BJ (cell line): ENCODE measurements around the gene ZBTB46. TPM values are rescaled to one million over a fixed set of nuclear protein-coding genes. Genes with fewer than 3 reads are reported as not detected.
A peak's percentile ranks its signal among the peaks of the same experiment; 100 is the strongest.
"Not testable (repeated sequence)": the region's sequence is repeated elsewhere in the genome, so short reads cannot be mapped to it uniquely, and the experiment has no call there.

ENCODE experiments used
- CTCF ChIA-PET: fragments of 350-600 bp; formaldehyde crosslinking; extraction: SDS; loops from one replicate; lab custom pipeline; 2021; ENCODE audit warnings: antibody characterized with exemption, inconsistent platforms; lab: Yijun Ruan, JAX
- POLR2A ChIA-PET: fragments of 300-600 bp; sonication (Branson Sonifier 250); formaldehyde crosslinking; extraction: SDS; loops from one replicate; lab custom pipeline; 2021; ENCODE audit warnings: antibody characterized with exemption; lab: Charles Lee
- DNase-seq: peaks from one replicate; pipeline ENCODE4 v3.0.0-alpha.2; 2011; ENCODE audit warnings: low read depth
- H3K27me3 ChIP-seq: 2 replicates; pipeline ENCODE4 v1.6.0; 2011; ENCODE audit warnings: low read length; ENCODE audit not compliant: control insufficient read depth, insufficient read depth
- H3K36me3 ChIP-seq: 2 replicates; pipeline ENCODE4 v1.5.1; 2011; ENCODE audit warnings: low read length; ENCODE audit not compliant: control insufficient read depth, insufficient read depth
- H3K4me3 ChIP-seq: 2 replicates; pipeline ENCODE4 v1.5.1; 2011; ENCODE audit warnings: low read depth, mild to moderate bottlenecking, control low read depth, low read length
- CTCF ChIP-seq: IDR thresholded peaks from 2 replicates; pipeline ENCODE4 v1.5.1; 2011; ENCODE audit warnings: low read depth, mild to moderate bottlenecking, control low read depth, inconsistent platforms, low read length, moderate library complexity; ENCODE audit not compliant: insufficient read depth
- polyA plus RNA-seq: library from polyadenylated mRNA; depleted of rRNA; stranded (reverse); fragments of >200 nt; gene quantifications from 2 replicates; pipeline ENCODE4 v1.2.3, GENCODE V29; 2011

ZBTB46 gene
- polyA plus RNA-seq, 1 experiment: 0.32 TPM

GRCh38 chr20:63856098-63856511 lies 25.0 kb upstream of the ZBTB46 start:
- Histone ChIP-seq H3K36me3 (peaks cover 1% of the 10 kb centered on the region; the same call in 1 of the 2 replicates), H3K4me3 (no peak overlapping the region), H3K27me3 (peaks cover 2% of the 10 kb centered on the region)
- no peak for DNase-seq
- ChIA-PET POLR2A (interaction anchor here (0.8 kb wide), 1 partner anchor 87 kb away, joined by 3 read pairs; no protein-coding TSS in a partner anchor), CTCF (interaction anchor here (3.0 kb wide), 1 partner anchor 8 kb away, joined by 16 read pairs; the partner anchor contains the start of gene TPD52L2)
- TF ChIP-seq CTCF: no peak

GRCh38 chr20:63855363-63856097 lies 24.5 kb upstream of the ZBTB46 start:
- POLR2A ChIA-PET: no interaction called here
- DNase-seq: no peak
- H3K4me3 ChIP-seq: peak overlapping the region; percentile 6; the same call in 1 of the 2 replicates

GRCh38 chr20:63854766-63855362 lies 23.8 kb upstream of the ZBTB46 start:
- no peak for DNase-seq
- Histone ChIP-seq H3K4me3 (peak overlapping the region; percentile 6; the same call in 1 of the 2 replicates), H3K27me3 (peaks cover 2% of the 10 kb centered on the region), H3K36me3 (no peaks in the 10 kb centered on the region)
- no peak for TF ChIP-seq CTCF
- ChIA-PET CTCF (interaction anchor here (0.8 to 3.0 kb wide), 5 partner anchors 10 to 317 kb away, joined by 3 to 16 read pairs (median 4); partner anchors contain the start of genes PTK6 and TPD52L2), POLR2A (no interaction called here)

More at GRCh38 chr20:63855363-63856097, 24.5 kb upstream of the ZBTB46 start:
- Histone ChIP-seq H3K36me3 (no peaks in the 10 kb centered on the region), H3K27me3 (peaks cover 2% of the 10 kb centered on the region)
- no peak for TF ChIP-seq CTCF
- CTCF ChIA-PET: interaction anchor here (0.8 to 3.0 kb wide), 4 partner anchors 9 to 318 kb away, joined by 3 to 16 read pairs (median 4); partner anchors contain the start of genes PTK6 and TPD52L2

GRCh38 chr20:63854069-63854765 lies 23.2 kb upstream of the ZBTB46 start:
- CTCF ChIA-PET: interaction anchor here (1.2 to 3.0 kb wide), 5 partner anchors 10 to 316 kb away, joined by 3 to 16 read pairs (median 4); partner anchors contain the start of genes PTK6 and TPD52L2
- peaks cover 2% of the 10 kb centered on the region for H3K27me3 ChIP-seq
- no peak for TF ChIP-seq CTCF
- POLR2A ChIA-PET: no interaction called here
- DNase-seq: no peak
- no peak overlapping the region for H3K4me3 ChIP-seq
- no peaks in the 10 kb centered on the region for H3K36me3 ChIP-seq

GRCh38 chr20:63853733-63854068 lies 22.6 kb upstream of the ZBTB46 start:
- H3K27me3 ChIP-seq, H3K4me3 ChIP-seq, H3K36me3 ChIP-seq, POLR2A ChIA-PET, DNase-seq: not testable (repeated sequence)
- CTCF ChIA-PET: interaction anchor here (1.2 to 3.0 kb wide), 4 partner anchors 11 to 316 kb away, joined by 3 to 16 read pairs (median 4); partner anchors contain the start of genes PTK6 and TPD52L2

GRCh38 chr20:63851548-63851943 lies 20.5 kb upstream of the ZBTB46 start:
- H3K27me3 ChIP-seq, POLR2A ChIA-PET, H3K4me3 ChIP-seq, CTCF ChIA-PET, H3K36me3 ChIP-seq, DNase-seq: not testable (repeated sequence)
